ENCODE results near the gene HES2. TPM values are rescaled to one million over a fixed set of nuclear protein-coding genes. Genes with fewer than 3 reads are reported as not detected.
"Not testable (repeated sequence)": the region's sequence is repeated elsewhere in the genome, so short reads cannot be mapped to it uniquely, and the experiment has no call there.

HES2 gene
- total RNA-seq, 2 experiments from 2014 or later: 0.13 to 0.70 TPM

- DNase-seq: no peak
- Mint-ChIP-seq H3K27ac (no peak overlapping the region), H3K4me1 (peaks cover 7% of the 10 kb centered on the region), H3K9me3 (no peaks in the 10 kb centered on the region), H3K27me3 (peaks cover 39% of the 10 kb centered on the region), H3K4me3 (no peak overlapping the region), H3K36me3 (ENCODE audit: low read depth) (no peaks in the 10 kb centered on the region)
- CTCF ChIA-PET: interaction anchor here (1.0 kb wide), 1 partner anchor 20 kb away, joined by 4 read pairs; no protein-coding TSS in a partner anchor
- POLR2A ChIA-PET: interaction anchor here (1.3 kb wide), 1 partner anchor 19 kb away, joined by 3 read pairs; no protein-coding TSS in a partner anchor
Observed at GRCh38 chr1:6443339-6444115, 23.8 kb upstream of the HES2 start.

GRCh38 chr1:6441586-6441985 lies 21.9 kb upstream of the HES2 start:
- Mint-ChIP-seq H3K9me3 (no peaks in the 10 kb centered on the region), H3K36me3 (ENCODE audit: low read depth) (no peaks in the 10 kb centered on the region), H3K4me3 (no peak overlapping the region), H3K27ac (no peak overlapping the region), H3K27me3 (peaks cover 36% of the 10 kb centered on the region), H3K4me1 (peaks cover 7% of the 10 kb centered on the region)
- DNase-seq: no peak
- POLR2A ChIA-PET: interaction anchor here (1.5 kb wide), 1 partner anchor 18 kb away, joined by 6 read pairs; no protein-coding TSS in a partner anchor
- CTCF ChIA-PET: interaction anchor here (0.6 to 1.9 kb wide), 5 partner anchors 15 to 83 kb away, joined by 3 to 8 read pairs (median 4); no protein-coding TSS in a partner anchor

GRCh38 chr1:6440198-6441126 lies 20.7 kb upstream of the HES2 start:
- CTCF ChIA-PET: interaction anchor here (0.7 to 9.9 kb wide), 10 partner anchors 10 to 193 kb away, joined by 3 to 108 read pairs (median 6); partner anchors contain the start of genes HES2 and ZBTB48
- Mint-ChIP-seq H3K9me3 (no peaks in the 10 kb centered on the region), H3K27ac (no peak overlapping the region), H3K27me3 (peaks cover 28% of the 10 kb centered on the region), H3K36me3 (ENCODE audit: low read depth) (no peaks in the 10 kb centered on the region), H3K4me3 (no peak overlapping the region), H3K4me1 (peaks cover 7% of the 10 kb centered on the region)
- POLR2A ChIA-PET: interaction anchor here (1.5 kb wide), 1 partner anchor 20 kb away, joined by 6 read pairs; no protein-coding TSS in a partner anchor
- peak; percentile 82 for DNase-seq

- POLR2A ChIA-PET: interaction anchor here (1.0 to 1.9 kb wide), 4 partner anchors 15 to 28 kb away, joined by 3 to 7 read pairs (median 3); partner anchors contain the start of genes HES2 and TNFRSF25
- peak; percentile 74 for DNase-seq
- peaks cover 30% of the 10 kb centered on the region for H3K27me3 Mint-ChIP-seq
- H3K36me3 Mint-ChIP-seq (ENCODE audit: low read depth): no peaks in the 10 kb centered on the region
- H3K4me1 Mint-ChIP-seq: peaks cover 7% of the 10 kb centered on the region
- no peaks in the 10 kb centered on the region for H3K9me3 Mint-ChIP-seq
- H3K4me3 Mint-ChIP-seq: no peak overlapping the region
- no peak overlapping the region for H3K27ac Mint-ChIP-seq
- CTCF ChIA-PET: interaction anchor here (0.5 to 9.9 kb wide), 27 partner anchors 9 to 191 kb away, joined by 3 to 108 read pairs (median 4); partner anchors contain the start of genes ESPN and HES2
Observed at GRCh38 chr1:6438047-6438525, 18.4 kb upstream of the HES2 start.

GRCh38 chr1:6437012-6437700 lies 17.4 kb upstream of the HES2 start:
- POLR2A ChIA-PET: interaction anchor here (1.4 to 1.9 kb wide), 3 partner anchors 18 to 28 kb away, joined by 3 to 7 read pairs (median 3); partner anchors contain the start of genes HES2 and TNFRSF25

GRCh38 chr1:6436277-6436676 lies 16.6 kb upstream of the HES2 start:
- DNase-seq, H3K4me3 Mint-ChIP-seq, POLR2A ChIA-PET: not testable (repeated sequence)

More at GRCh38 chr1:6437012-6437700, 17.4 kb upstream of the HES2 start:
- not testable (repeated sequence) for H3K4me1 Mint-ChIP-seq; H3K4me3 Mint-ChIP-seq; DNase-seq; H3K9me3 Mint-ChIP-seq; H3K36me3 Mint-ChIP-seq (ENCODE audit: low read depth); H3K27ac Mint-ChIP-seq
- CTCF ChIA-PET: interaction anchor here (0.5 to 9.9 kb wide), 22 partner anchors 10 to 190 kb away, joined by 3 to 108 read pairs (median 6); partner anchors contain the start of genes ESPN and HES2
- peaks cover 30% of the 10 kb centered on the region for H3K27me3 Mint-ChIP-seq

GRCh38 chr1:6435547-6435946 lies 15.8 kb upstream of the HES2 start:
- Mint-ChIP-seq H3K4me3 (no peak overlapping the region), H3K27me3 (peaks cover 23% of the 10 kb centered on the region), H3K27ac (no peak overlapping the region), H3K36me3 (ENCODE audit: low read depth) (no peaks in the 10 kb centered on the region), H3K4me1 (peaks cover 4% of the 10 kb centered on the region), H3K9me3 (no peaks in the 10 kb centered on the region)
- ChIA-PET POLR2A (no interaction called here), CTCF (interaction anchor here (9.9 kb wide), 1 partner anchor 15 kb away, joined by 108 read pairs; the partner anchor contains the start of gene HES2)
- no peak for DNase-seq

More at GRCh38 chr1:6436277-6436676, 16.6 kb upstream of the HES2 start:
- CTCF ChIA-PET: interaction anchor here (9.9 kb wide), 1 partner anchor 16 kb away, joined by 108 read pairs; the partner anchor contains the start of gene HES2
- not testable (repeated sequence) for H3K36me3 Mint-ChIP-seq (ENCODE audit: low read depth); H3K9me3 Mint-ChIP-seq; H3K27ac Mint-ChIP-seq; H3K4me1 Mint-ChIP-seq
- peaks cover 24% of the 10 kb centered on the region for H3K27me3 Mint-ChIP-seq

- Mint-ChIP-seq H3K9me3 (no peaks in the 10 kb centered on the region), H3K27ac (no peak overlapping the region), H3K36me3 (ENCODE audit: low read depth) (no peaks in the 10 kb centered on the region), H3K4me1 (peaks cover 4% of the 10 kb centered on the region), H3K4me3 (no peak overlapping the region), H3K27me3 (peaks cover 27% of the 10 kb centered on the region)
- CTCF ChIA-PET: interaction anchor here (9.9 kb wide), 1 partner anchor 14 kb away, joined by 108 read pairs; the partner anchor contains the start of gene HES2
- POLR2A ChIA-PET: no interaction called here
- no peak for DNase-seq
Observed at GRCh38 chr1:6435129-6435528, 15.4 kb upstream of the HES2 start.

- Mint-ChIP-seq H3K27ac (no peak overlapping the region), H3K4me3 (no peak overlapping the region), H3K36me3 (ENCODE audit: low read depth) (no peaks in the 10 kb centered on the region), H3K9me3 (no peaks in the 10 kb centered on the region), H3K27me3 (peaks cover 24% of the 10 kb centered on the region), H3K4me1 (peaks cover under 1% of the 10 kb centered on the region)
- no peak for DNase-seq
- ChIA-PET POLR2A (no interaction called here), CTCF (interaction anchor here (0.6 to 9.9 kb wide), 3 partner anchors 14 to 53 kb away, joined by 3 to 108 read pairs (median 4); partner anchors contain the start of gene HES2)
Observed at GRCh38 chr1:6434186-6434585, 14.5 kb upstream of the HES2 start.

GRCh38 chr1:6431645-6432579 lies 12.2 kb upstream of the HES2 start:
- H3K27me3 Mint-ChIP-seq: peaks cover 16% of the 10 kb centered on the region
- H3K4me1 Mint-ChIP-seq; H3K27ac Mint-ChIP-seq; DNase-seq; H3K36me3 Mint-ChIP-seq (ENCODE audit: low read depth); H3K9me3 Mint-ChIP-seq; H3K4me3 Mint-ChIP-seq: not testable (repeated sequence)
- POLR2A ChIA-PET: interaction anchor here (1.3 kb wide), 1 partner anchor 11 kb away, joined by 3 read pairs; no protein-coding TSS in a partner anchor
- CTCF ChIA-PET: interaction anchor here (9.9 kb wide), 1 partner anchor 11 kb away, joined by 108 read pairs; the partner anchor contains the start of gene HES2

Measured in activated CD4-positive, alpha-beta memory T cell treated with anti-CD3 and anti-CD28 coated beads, Interleukin-2, amount 10 ng/mL, durations not matched to agents 7 days and 5 days (primary cell).